Heart left ventricle (tissue), 13 donors: ENCODE data around the gene G3BP1.

Experiments used
- POLR2A ChIP-seq, 2 donors: fragments of 450-650 bp; IDR thresholded peaks; one replicate each; pipeline ENCODE4 v1.6.1; 2017; ENCODE audit warnings: antibody characterized with exemption in 2 of 2, mild to moderate bottlenecking in 2 of 2, moderate library complexity in 2 of 2
- TF ChIP-seq, protein P1 (sequence below), 12 donors: fragments of 200-600 bp; sonication (generic) in 4 of 12; IDR thresholded peaks; one replicate each; pipeline versions ENCODE4 v1.5.0 to v1.8.0; 2018 to 2022; ENCODE audit warnings: antibody characterized with exemption in 12 of 12, mild to moderate bottlenecking in 5 of 12
- donor health status: ischemic (EF 13 %, LVEDD 7.1; RV severe dilation, severe dysfunction).
- donor health status: DM: no; HTN: yes; CAD: no.
- donor health status: DM: no; HTN: no; CAD: no.
- donor health status: ischemic (EF 25% LVEDD 6.9; RV normal size, moderate dysfunction).
- donor health status: ischemic (EF 25% LVEDD 5.7; RV mildly dilated, moderate dysfunction).
- donor health status: ischemic (EF 35%, LVEDD 5.7; RV mildly dilated, moderate dysfunction).
- donor health status: nonischemic (EF 11% LVEDD 7.7; RV severe dilation, severe dysfunction).
- donor health status: DM: yes; HTN: yes; CAD: no.
- donor health status: PGD.
- donor health status: ischemic (EF 29% LVEDD 5.4; RV normal size, mild dysfunction).
- donor health status: nonischemic (EF 23%, LVEDD 6.1; RV moderate dilation, normal function).

DNA sequence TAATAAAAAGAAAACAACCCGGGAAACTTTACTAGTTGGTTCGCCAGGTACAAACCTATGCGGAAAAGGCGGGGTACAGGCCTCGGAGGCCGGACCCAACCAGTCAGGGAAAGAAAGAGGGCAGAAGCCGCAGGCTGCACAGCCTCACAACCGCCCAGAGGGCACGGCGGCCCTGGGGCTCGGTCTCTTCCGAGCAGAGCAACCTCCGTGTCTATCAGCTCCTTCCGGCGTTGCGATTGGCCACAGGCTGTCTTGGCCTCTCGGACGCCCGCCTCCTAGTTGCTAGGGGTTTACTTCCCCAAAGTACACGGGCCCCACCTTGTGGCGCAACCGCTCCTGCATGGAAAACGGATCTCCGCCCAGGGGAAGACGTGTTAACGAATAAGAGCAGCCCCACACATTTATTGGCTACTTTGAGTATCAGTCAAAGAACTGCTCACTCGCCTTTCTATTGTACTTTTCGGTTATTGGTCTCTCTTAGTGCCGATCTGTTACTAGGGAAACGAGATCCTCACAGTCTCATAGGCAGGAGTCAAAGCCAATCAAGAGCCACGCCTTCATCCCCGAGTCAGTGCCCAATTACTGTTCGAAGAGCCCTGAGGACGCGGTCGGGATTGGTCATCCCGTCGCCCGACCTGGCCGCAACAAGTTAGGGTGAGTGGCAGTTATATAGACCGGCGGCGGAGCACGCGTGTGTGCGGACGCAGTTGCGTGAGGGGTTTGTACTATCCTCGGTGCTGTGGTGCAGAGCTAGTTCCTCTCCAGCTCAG lies at the start of gene G3BP1:
- peak; percentile 91 to 99 for TF ChIP-seq POLR2A (IDR thresholded peaks at IDR 0.05)
- TF ChIP-seq, protein P1, sequence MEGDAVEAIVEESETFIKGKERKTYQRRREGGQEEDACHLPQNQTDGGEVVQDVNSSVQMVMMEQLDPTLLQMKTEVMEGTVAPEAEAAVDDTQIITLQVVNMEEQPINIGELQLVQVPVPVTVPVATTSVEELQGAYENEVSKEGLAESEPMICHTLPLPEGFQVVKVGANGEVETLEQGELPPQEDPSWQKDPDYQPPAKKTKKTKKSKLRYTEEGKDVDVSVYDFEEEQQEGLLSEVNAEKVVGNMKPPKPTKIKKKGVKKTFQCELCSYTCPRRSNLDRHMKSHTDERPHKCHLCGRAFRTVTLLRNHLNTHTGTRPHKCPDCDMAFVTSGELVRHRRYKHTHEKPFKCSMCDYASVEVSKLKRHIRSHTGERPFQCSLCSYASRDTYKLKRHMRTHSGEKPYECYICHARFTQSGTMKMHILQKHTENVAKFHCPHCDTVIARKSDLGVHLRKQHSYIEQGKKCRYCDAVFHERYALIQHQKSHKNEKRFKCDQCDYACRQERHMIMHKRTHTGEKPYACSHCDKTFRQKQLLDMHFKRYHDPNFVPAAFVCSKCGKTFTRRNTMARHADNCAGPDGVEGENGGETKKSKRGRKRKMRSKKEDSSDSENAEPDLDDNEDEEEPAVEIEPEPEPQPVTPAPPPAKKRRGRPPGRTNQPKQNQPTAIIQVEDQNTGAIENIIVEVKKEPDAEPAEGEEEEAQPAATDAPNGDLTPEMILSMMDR (IDR thresholded peaks at IDR 0.05), result peak; percentile 53 to 89 (median 67)
